Tibial nerve (tissue), 4 donors: Measurements from ENCODE around the gene CA5A. TPM values are rescaled to one million over a fixed set of nuclear protein-coding genes. Genes with fewer than 3 reads are reported as not detected.
A peak's percentile ranks its signal among the peaks of the same experiment; 100 is the strongest.
"Not testable (repeated sequence)": the region's sequence is repeated elsewhere in the genome, so short reads cannot be mapped to it uniquely, and the experiment has no call there.

Experiments used
- DNase-seq, 2 donors: peaks; one replicate each; pipeline ENCODE4 v3.0.0-alpha.2; 2019; ENCODE audit warnings: low spot score in 2 of 2
- H3K27ac ChIP-seq, 4 donors: fragments of 200-600 bp; sonication (generic) in 3 of 4; one replicate each; pipeline ENCODE4 v1.5.1; 2017 to 2019; ENCODE audit warnings: mild to moderate bottlenecking in 1 of 4
- H3K27me3 ChIP-seq, 2 donors: fragments of 200-600 bp; sonication (generic) in 1 of 2; one replicate each; pipeline versions ENCODE4 v1.5.1 to v1.6.0; 2017 to 2019
- H3K36me3 ChIP-seq, 3 donors: fragments of 200-600 bp; sonication (generic); one replicate each; pipeline ENCODE4 v1.5.1; 2018 to 2019
- H3K4me1 ChIP-seq, 4 donors: fragments of 200-600 bp; sonication (generic) in 3 of 4; one replicate each; pipeline ENCODE4 v1.5.1; 2017 to 2019
- H3K4me3 ChIP-seq, 4 donors: fragments of 200-600 bp; sonication (generic) in 3 of 4; one replicate each; pipeline ENCODE4 v1.5.1; 2017 to 2019; ENCODE audit warnings: mild to moderate bottlenecking in 1 of 4, moderate library complexity in 1 of 4
- H3K9me3 ChIP-seq, 4 donors: fragments of 200-600 bp; sonication (generic) in 3 of 4; one replicate each; pipeline ENCODE4 v1.5.1; 2017 to 2019
- CTCF ChIP-seq, 5 experiments: fragments of 200-600 bp in 3 of 5; fragments of 450-650 bp in 2 of 5; sonication (generic) in 3 of 5; IDR thresholded peaks; one replicate each; pipeline ENCODE4 v1.5.1; 2016 to 2019; ENCODE audit warnings: antibody characterized with exemption in 5 of 5, mild to moderate bottlenecking in 3 of 5, moderate library complexity in 2 of 5
- EP300 ChIP-seq, 2 donors: sonication (generic); formaldehyde crosslinking; IDR thresholded peaks; one replicate each; pipeline ENCODE4 v1.6.1; 2017; ENCODE audit warnings: antibody characterized with exemption in 2 of 2, mild to moderate bottlenecking in 1 of 2
- POLR2A ChIP-seq, 2 donors: fragments of 450-650 bp; IDR thresholded peaks; one replicate each; pipeline ENCODE4 v1.6.1; 2017; ENCODE audit warnings: antibody characterized with exemption in 2 of 2, mild to moderate bottlenecking in 2 of 2, moderate library complexity in 2 of 2
- WGBS, 2 donors: methylation state at CpG; one replicate each; pipeline ENCODE4 v1.1.5; 2018; 5-methylcytosine and 5-hydroxymethylcytosine counted together
- total RNA-seq, 4 donors: library from RNA; depleted of rRNA; stranded (reverse); fragments of >200 nt; gene quantifications; one replicate each; pipeline ENCODE4 v1.1.0, GENCODE V29; 2016

The CA5A gene
- total RNA-seq, 4 donors from 2014 or later: not detected

- Histone ChIP-seq H3K27ac (peak overlapping the region; percentile 28 to 79 (median 43)), H3K4me3 (peak overlapping the region; percentile 39 to 64 (median 50)), H3K4me1 (peaks cover 0 to 38% (median 9%) of the 10 kb centered on the region in 4 donors)
- not testable (repeated sequence) for H3K36me3 ChIP-seq, H3K27me3 ChIP-seq, H3K9me3 ChIP-seq, DNase-seq
- 7 to 12% methylated on average over 32 to 35 of the region's 37 CpGs for WGBS, 2 donors
- TF ChIP-seq EP300 (IDR thresholded peaks at IDR 0.05): peak in 1 of 2 donors; percentile 5
These were observed 67.9 kb downstream of the CA5A start for GRCh38 chr16:87868254-87869029.

DNA sequence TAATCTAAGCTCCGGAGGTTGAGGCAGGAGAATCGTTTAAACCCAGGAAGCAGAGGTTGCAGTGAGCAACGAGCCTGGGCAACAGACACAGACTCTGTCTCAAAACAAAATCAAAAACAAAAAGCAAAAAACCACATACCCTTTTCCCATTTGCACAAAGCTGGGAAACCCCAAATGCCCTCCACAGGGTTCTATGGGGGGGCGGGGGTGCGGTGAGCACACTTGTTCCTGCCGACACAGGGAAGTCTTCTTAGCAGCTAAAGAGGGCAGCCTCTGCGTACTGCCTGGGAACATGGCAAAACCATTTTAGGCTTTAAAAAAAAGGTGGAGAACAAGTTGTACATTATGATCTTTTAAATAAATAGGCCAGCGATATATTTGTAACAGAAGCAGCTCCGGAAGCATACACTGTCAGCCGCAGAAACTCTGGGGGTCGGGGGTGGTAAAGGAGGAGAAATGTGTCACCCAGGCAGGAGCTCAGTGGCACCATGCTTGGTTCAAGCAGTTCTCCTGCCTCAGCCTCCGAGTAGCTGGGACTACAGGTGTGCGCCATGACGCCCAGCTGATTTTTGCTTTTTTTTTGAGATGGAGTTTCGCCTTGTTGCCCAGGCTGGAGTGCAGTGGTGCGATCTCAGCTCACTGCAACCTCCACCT lies 70.3 kb downstream of the CA5A start:
- H3K4me3 ChIP-seq: not testable (repeated sequence)

DNA sequence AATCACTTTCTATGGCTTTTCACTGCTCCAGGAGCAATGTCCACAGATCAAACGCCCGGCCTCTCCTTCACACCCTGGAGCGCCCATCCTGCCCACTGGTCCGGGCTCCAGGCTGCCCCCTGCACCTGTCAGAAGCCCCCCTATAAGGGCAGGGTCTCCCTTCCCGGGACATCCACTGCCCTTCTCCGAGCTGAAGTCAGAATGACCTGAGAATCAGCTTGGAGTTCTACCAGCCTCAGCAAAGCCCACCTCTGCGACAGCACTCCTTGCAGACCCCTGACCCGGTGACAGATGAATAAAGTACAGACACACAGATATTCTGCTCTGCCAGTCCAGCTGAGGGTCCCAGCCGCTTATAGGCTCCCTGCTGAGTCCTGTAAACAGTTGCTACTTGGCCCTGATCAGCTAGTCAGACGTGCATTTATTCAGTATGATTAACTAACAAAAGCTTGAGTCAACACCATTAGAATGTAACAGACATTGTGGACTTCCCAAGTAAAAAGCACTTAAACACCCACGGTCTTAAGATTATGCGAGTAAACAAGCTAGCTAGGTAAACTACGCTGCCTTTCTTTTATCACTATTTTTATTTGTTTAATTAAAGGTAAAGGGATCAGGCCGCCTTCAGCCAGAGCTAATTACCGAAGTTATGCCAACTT lies 71.9 kb downstream of the CA5A start:
- no peaks in the 10 kb centered on the region for H3K36me3 ChIP-seq
- no peak for DNase-seq
- TF ChIP-seq EP300 (IDR thresholded peaks at IDR 0.05): no peak
- H3K4me3 ChIP-seq: no peak overlapping the region
- no peaks in the 10 kb centered on the region for H3K9me3 ChIP-seq
- H3K4me1 ChIP-seq: peaks cover 0 to 24% (median 5%) of the 10 kb centered on the region in 4 donors
- H3K27me3 ChIP-seq: no peaks in the 10 kb centered on the region
- 85 to 88% methylated on average over 14 to 15 of the region's 15 CpGs for WGBS, 2 donors
- H3K27ac ChIP-seq: no peak overlapping the region

More for the DNA sequence above, 70.3 kb downstream of the CA5A start:
- not testable (repeated sequence) for H3K27ac ChIP-seq, DNase-seq, H3K9me3 ChIP-seq, H3K36me3 ChIP-seq, H3K27me3 ChIP-seq
- WGBS, 2 donors: 83 to 86% methylated on average over 16 of the region's 16 CpGs
- H3K4me1 ChIP-seq: peaks cover 0 to 31% (median 7%) of the 10 kb centered on the region in 4 donors

- WGBS, 2 donors: 87 to 99% methylated on average over 9 of the region's 9 CpGs
These were observed 73.0 kb downstream of the CA5A start for GRCh38 chr16:87863327-87863635.

DNA sequence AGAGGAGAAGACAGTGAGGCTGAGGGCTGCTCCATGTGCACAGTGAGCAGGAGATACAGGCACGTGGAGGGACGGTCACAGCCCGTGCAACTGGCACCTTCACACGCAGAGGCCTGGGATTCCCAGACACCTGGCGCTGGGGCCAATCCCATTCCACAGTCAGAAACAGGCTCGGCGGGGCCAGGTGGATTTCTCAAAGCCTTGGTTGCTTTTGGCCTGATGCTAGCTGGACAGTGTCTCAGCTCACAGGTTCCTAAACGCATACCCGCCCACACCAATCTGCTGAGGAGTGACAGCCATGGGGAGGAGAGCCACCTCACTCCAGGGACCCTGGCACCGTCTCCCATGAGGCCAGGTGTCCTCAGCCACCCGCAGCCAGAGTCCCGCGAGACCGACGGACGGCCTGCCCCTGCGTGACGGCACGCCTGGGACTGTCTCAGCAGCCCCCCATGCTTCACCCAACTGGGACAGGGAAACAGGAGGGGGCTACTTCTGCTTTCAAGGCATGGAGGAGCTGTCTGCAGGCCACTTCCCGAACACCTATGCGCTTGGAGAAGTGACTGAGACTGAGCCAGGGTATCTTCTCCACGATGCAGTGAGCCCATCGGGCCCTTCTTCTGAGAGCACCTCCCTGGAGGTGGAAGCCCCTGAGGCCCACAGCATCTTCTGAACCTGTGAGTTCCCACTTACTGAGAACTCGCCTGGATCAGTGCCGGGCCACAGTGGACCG lies 73.6 kb downstream of the CA5A start:
- H3K4me1 ChIP-seq: peaks cover 0 to 15% (median 0%) of the 10 kb centered on the region in 4 donors
- H3K27me3 ChIP-seq, H3K4me3 ChIP-seq, H3K9me3 ChIP-seq, H3K36me3 ChIP-seq, DNase-seq, H3K27ac ChIP-seq: not testable (repeated sequence)
- WGBS, 2 donors: 86 to 89% methylated on average over 14 to 17 of the region's 26 CpGs

More at GRCh38 chr16:87863327-87863635, 73.0 kb downstream of the CA5A start:
- H3K27ac ChIP-seq, H3K36me3 ChIP-seq, H3K9me3 ChIP-seq, H3K4me3 ChIP-seq, H3K27me3 ChIP-seq, DNase-seq: not testable (repeated sequence)
- peaks cover 0 to 18% (median 2%) of the 10 kb centered on the region in 4 donors for H3K4me1 ChIP-seq

DNA sequence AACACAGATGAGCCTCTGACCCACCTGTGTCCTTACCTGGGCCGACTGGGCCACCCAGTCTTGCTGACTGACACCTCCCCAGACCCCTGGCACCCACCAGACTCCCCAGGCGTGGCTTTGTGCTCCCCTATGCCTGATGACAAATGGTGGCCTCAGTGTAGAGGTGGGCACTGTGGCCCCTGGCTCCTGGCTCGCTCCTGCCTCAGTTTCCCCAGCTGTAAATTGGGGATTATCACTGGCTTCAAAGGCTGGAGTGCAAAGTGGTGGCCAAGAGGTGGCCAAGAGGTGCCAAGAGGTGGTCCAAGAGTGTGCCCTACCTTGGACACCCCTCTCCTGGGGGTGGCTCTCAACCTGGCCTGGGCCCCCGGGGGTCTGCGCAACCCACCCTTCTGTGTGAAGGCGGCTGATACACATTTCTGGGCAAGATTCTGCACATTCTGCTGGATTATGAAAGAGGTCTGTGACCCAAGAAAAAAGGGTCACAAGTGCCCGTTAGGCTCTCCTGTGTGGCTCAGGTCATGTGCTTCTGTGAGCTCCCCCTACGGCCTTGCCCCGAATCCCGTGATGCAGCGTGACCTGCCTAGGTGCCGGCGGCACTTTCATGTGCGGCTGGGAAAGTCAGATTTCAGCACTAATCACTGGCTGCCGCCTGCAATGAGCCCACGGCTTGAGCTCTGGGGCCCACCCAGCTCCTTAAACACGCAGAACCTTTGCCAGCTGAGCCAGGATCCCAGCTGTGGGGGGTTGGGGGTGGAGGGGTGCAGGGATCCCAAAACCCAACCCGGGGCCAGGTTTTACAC lies 74.8 kb downstream of the CA5A start:
- H3K4me3 ChIP-seq, H3K36me3 ChIP-seq, DNase-seq, H3K27me3 ChIP-seq, H3K9me3 ChIP-seq: not testable (repeated sequence)
- WGBS, 2 donors: 82 to 84% methylated on average over 18 of the region's 18 CpGs
- Histone ChIP-seq H3K4me1 (peaks cover 0 to 22% (median 2%) of the 10 kb centered on the region in 4 donors), H3K27ac (peak overlapping the region in 1 of 4 donors; percentile 67)

GRCh38 chr16:87860553-87861299 lies 75.6 kb downstream of the CA5A start:
- Histone ChIP-seq H3K27ac (peak overlapping the region in 1 of 4 donors; percentile 67), H3K27me3 (no peaks in the 10 kb centered on the region), H3K4me1 (peaks cover 0 to 30% (median 6%) of the 10 kb centered on the region in 4 donors), H3K9me3 (no peaks in the 10 kb centered on the region), H3K4me3 (no peak overlapping the region), H3K36me3 (no peaks in the 10 kb centered on the region)
- no peak for DNase-seq
- WGBS, 2 donors: 57 to 64% methylated on average over 26 of the region's 26 CpGs
- TF ChIP-seq POLR2A (IDR thresholded peaks at IDR 0.05) (no peak), CTCF (IDR thresholded peaks at IDR 0.05) (no peak), EP300 (IDR thresholded peaks at IDR 0.05) (no peak)

DNA sequence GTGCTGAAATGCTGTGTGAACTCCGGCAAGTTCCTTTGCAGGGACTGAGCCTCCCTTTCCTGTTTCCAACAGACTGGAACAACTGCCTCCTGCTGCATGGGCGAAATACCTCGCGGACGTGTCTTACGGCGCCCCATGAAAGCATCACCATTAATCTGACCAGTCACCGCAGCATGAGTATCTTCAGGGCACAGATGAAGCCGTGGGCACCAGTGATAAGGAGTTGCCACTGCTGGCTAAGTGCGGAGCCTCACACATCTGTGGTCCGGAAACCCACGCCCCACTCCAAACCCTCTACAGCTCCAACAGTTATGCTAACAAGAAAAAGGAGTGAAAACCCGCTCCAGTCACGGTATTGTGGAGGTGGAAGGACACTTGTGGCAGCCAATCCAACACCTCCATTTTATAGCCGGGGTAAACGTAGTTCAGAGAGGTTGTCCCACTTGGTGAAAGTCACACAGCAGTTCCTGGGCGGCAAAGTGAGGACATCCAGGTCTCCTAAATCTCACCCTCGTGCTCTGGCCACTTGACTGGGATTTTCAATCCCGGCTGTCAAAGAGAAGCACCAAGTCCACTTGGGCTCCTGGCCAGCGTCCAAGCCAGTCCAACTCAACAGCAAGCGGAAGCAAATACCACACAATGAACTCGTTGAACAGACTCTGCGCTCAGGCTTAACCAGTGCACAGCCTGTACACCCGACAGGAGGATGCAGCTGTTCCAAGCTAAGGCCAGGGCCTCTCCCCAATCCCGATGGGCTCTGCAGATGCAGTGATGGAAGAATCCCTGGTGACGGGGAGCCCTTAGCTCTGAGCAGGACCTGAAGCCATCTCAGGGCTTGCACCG lies 78.0 kb downstream of the CA5A start:
- WGBS, 2 donors: 72 to 81% methylated on average over 19 to 26 of the region's 27 CpGs
- H3K9me3 ChIP-seq, DNase-seq, H3K36me3 ChIP-seq, H3K4me3 ChIP-seq, H3K27me3 ChIP-seq: not testable (repeated sequence)
- Histone ChIP-seq H3K27ac (peak overlapping the region in 1 of 4 donors; percentile 52), H3K4me1 (peaks cover 0 to 54% (median 16%) of the 10 kb centered on the region in 4 donors)
